HG03575 (cell line): ENCODE results near the gene AGO3.

Source experiments
- ATAC-seq: cut with Tn5 transposase; IDR thresholded peaks from one replicate; pipeline ENCODE4 v1.9.1; 2021; ENCODE audit not compliant: unreplicated experiment, insufficient number of reproducible peaks, low FRiP score; ENCODE audit errors: extremely low read depth

The AGO3 gene

DNA sequence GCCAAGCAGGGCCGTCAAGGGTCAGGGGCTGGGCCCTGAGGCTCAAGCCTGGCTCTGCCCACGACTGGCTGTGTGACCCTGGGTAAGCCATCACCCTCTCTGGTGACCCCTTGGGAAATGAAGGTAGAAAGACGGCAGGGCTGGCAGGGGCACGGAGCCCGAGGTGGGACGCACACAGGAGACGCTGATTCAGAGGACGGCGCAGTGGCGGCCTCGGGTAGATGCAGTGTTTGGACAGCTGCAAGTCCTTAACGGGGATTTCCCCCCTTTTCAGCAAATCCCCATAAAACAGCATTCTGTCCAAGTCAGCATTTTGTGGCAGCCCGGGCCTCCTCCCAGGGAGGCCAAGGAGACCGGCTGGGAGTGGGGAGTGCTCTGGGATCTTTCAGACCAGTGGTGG lies 177.4 kb downstream of the AGO3 start:
- ATAC-seq, result no peak

DNA sequence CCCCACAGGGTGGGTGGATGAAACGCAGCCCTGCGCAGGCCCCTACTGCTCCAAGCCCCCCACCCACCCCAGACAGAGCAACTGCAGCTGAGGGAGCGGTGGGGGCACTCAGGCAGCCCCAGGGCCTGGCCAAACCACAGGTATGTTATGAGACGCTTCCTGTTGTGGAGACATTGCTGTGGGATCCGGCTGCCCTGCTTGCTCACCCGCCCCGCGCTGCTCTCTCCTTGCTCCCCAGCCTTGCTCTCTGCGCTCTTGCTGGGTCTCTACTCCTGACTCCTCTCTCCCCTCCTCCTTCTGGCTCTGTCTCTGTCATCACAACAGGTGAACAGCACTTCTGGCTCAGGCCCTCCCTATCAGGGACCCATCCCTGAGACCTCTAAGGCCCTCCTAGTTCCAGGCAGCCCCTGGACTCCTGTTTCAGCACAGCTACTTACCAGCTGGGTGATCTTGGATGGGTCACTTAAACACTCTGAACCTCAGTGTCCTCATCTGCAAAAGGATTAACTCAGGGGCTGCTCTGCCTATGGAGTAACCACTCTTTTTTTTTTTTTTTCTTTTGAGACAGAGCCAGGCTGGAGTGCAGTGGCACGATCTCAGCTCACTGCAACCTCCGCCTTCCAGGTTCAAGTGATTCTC lies 178.3 kb downstream of the AGO3 start:
- ATAC-seq, result no peak

GRCh38 chr1:36111151-36111550 lies 180.2 kb downstream of the AGO3 start:
- no peak for ATAC-seq

DNA sequence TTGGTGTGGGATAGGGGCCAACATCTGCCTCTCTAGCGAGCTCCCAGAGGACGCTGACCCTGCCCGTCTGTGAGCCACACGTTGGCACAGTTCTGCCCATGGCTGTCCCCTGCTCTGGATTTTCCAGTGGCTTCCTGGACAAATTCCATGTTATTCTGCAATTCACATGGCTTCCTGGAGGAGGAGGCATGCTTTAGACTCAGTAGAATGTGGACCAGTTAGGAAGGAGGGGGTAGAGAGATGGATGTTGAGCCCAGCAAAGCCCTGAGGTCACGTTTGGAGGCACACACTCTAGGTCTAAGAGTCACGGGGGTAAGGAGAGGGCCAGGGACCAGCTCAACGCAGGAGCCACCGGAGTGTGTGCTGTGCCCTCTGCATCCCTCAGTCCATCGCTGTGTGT lies 181.9 kb downstream of the AGO3 start:
- no peak for ATAC-seq

DNA sequence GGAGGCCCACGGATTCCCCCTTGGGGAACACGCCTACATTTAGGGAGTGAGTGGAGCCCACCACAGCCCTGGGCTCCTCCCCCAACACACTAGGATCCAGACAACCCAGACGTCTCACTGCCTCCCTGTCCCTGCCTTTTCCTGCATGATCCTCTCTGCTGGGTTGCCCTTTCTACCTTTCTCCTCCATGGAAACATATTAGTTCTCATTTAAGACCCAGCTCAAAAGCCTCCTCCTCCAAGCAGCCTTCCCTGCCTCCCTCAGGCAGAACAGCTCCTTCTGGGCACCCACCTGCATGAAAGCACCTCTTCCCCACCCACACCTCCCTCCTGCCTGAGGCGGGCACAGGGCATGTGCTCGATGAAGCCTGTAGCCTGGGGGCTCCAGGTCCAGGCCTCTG lies 183.5 kb downstream of the AGO3 start:
- no peak for ATAC-seq

- no peak for ATAC-seq
Observed at GRCh38 chr1:36115200-36115669, 184.3 kb downstream of the AGO3 start.

DNA sequence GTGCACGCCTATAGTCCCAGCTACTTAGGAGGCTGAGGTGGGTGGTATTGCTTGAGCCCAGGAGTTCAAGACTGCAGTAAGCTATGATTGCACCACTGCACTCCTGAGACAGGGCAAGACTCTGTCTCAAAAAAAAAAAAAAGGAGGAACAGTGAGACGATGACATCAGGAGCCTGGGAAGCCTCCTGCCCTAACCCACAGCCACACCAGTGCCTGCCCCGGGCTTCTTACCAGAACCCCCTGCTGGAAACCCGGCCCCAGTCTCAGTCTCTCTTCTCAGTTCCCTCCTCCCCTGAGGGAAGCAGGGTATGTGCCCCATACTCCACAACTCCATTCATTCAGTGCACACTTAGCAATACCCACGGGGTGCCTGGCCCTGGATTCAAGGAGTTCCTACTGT lies 185.0 kb downstream of the AGO3 start:
- ATAC-seq, result no peak

GRCh38 chr1:36116901-36117300 lies 186.0 kb downstream of the AGO3 start:
- ATAC-seq, result no peak

DNA sequence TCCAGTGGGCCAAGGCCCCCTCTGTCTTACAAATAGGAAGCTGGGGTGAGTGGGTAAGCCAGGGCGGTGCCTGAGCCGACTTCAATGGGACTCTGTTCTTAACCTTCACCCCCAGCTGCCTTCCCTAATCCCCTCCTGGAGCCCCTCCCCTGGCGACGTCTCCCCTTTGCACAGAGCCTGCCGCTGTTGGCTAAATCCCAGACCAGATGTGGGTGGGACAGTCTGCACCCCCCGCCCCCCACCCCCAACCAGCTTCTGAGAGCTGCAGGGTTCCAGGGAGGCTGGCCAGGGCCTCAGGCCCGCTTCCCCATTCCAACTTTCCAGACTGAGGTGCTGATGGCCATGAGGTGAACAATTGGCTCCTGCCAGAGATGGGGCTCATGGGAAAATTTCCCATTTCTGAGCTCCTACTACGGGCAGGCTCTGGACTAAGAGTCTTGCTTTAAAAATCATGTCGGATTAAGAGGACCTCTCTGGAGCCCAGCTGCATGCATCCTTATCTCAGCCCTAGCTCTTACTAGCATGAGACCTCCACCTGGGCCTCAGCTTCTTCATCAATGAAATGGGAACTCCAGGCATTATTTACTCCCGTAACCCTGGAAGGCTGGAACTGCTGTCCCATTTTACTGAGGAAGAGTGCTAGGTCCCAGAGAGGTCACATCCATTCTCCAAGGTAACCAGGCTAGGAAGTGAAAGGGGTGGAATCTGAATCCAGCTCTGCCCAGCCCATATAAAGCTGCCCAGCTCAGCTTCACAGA lies 187.7 kb downstream of the AGO3 start:
- ATAC-seq, result no peak

- no peak for ATAC-seq
Observed at GRCh38 chr1:36119456-36119855, 188.6 kb downstream of the AGO3 start.
